ENCODE measurements around the gene PIAS2.
A peak's percentile ranks its signal among the peaks of the same experiment; 100 is the strongest.

Gene PIAS2

DNA sequence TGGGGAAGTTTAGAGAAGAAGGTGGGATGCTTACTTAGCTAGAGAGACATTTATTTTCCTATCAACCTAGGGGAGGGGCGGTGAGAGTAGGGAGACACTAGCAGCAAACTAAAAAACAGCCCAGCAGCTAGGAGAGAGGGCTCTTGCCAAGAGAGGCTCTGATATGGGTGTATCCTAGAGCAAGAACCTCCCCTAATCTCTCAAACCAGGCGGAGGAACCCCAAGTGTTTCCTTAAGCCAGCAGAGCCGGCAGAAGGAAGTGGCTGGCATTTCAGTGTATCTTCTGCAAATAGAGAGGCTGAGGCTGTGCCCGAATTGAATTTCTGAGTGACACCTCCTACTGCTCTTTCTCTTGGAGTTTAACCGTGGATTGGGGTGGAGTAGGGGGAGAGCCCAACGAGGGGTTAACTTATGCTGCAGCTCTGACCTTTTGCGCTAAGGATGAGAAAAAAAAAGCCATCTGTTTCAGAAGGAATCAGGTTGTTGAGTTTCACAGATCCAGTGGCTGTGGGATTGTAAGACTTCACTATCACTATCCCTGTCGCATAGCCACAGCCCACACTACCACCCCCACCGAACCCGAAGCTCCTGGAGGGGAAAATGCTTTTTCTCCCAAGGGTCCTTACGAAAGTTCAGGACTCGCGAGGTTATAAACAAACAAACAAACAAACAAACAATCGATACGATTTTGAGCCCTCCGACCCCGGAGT, 161.8 kb downstream of the PIAS2 start:
- H3K9me3 ChIP-seq, result peaks cover 24% of the 10 kb centered on the region
- peak overlapping the region; percentile 79 for H3K4me2 ChIP-seq
- H3K9ac ChIP-seq, result peak overlapping the region; percentile 74; the same call in 1 of the 2 replicates
- H4K20me1 ChIP-seq, result no peaks in the 10 kb centered on the region
- peak overlapping the region; percentile 78; the same call in 1 of the 2 replicates for H3K27ac ChIP-seq
- no peak for TF ChIP-seq Cebpa-rat (IDR thresholded peaks at IDR 0.05)
- H3K4me3 ChIP-seq, result peak overlapping the region; percentile 72
- 0 out of 2 replicates have a peak, but pooled peaks cover 3% of the 10 kb centered on the region for H3K36me3 ChIP-seq
- peaks cover 30% of the 10 kb centered on the region for H3K4me1 ChIP-seq
- H3K27me3 ChIP-seq, result no peaks in the 10 kb centered on the region

DNA sequence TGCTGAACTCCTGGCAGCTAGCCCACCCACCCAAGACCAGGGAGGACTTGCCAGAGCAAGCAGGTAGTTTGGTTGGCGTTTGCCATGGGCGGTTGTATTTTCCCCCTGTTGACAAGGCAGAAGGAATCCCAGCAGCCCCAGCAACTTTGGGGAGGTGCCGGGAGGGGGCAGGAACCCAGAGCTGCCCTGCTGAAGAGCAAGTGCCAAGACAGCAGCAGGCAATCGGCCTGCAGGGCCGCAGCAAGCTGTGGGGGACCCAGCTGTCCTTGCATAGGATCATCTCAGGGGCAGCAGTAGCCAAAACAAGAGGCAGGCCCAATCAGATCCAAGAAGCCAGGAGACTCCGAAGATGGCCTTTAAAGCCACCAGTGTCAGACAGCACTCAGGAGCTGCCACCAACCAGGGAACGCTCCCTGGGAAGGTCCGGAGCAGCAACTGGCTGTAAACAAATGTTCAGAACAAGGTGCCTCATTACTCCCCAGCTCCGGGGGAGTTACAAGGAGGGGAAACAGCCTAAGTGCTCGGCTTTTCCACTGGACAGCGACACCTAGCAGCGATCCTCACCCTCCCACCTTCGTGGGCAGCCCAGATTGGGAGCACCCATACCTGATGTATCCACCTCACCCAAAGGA, 162.5 kb downstream of the PIAS2 start:
- TF ChIP-seq Cebpa-rat (IDR thresholded peaks at IDR 0.05), result no peak
- Histone ChIP-seq H3K36me3 (0 out of 2 replicates have a peak, but pooled peaks cover 3% of the 10 kb centered on the region), H3K4me3 (peak overlapping the region; percentile 72), H3K9me3 (peaks cover 24% of the 10 kb centered on the region), H3K4me1 (peaks cover 30% of the 10 kb centered on the region), H3K27ac (peak overlapping the region; percentile 78), H3K9ac (peak overlapping the region; percentile 74; the same call in 1 of the 2 replicates), H3K4me2 (peak overlapping the region; percentile 79), H3K27me3 (no peaks in the 10 kb centered on the region), H4K20me1 (no peaks in the 10 kb centered on the region)

DNA sequence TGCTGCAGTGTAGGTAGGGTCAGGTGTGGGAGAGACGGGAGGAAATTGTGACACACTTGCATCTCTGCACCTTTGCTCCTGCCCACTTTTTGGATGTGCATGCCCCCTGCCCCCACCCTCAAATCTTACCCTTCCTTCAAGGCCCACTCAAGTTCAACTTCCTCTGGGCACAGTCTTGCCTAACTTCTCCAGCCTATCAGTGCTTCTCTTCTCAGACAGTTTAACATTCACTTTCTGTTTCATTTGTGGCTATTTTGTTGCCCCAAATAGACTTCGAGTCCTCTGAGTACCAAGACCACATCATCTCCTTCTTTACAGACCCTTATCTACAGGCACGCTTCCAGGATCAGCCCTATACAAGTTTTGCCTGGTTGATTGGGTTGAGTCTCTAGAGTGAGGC, 163.1 kb downstream of the PIAS2 start:
- TF ChIP-seq Cebpa-rat (IDR thresholded peaks at IDR 0.05), result peak; percentile 58
- peak overlapping the region; percentile 79 for H3K4me2 ChIP-seq
- H3K27ac ChIP-seq, result peak overlapping the region; percentile 78
- no peaks in the 10 kb centered on the region for H3K27me3 ChIP-seq
- peaks cover 24% of the 10 kb centered on the region for H3K9me3 ChIP-seq
- H3K4me1 ChIP-seq, result peaks cover 30% of the 10 kb centered on the region
- H4K20me1 ChIP-seq, result no peaks in the 10 kb centered on the region
- peak overlapping the region; percentile 74; the same call in 1 of the 2 replicates for H3K9ac ChIP-seq
- peak overlapping the region; percentile 72; the same call in 1 of the 2 replicates for H3K4me3 ChIP-seq
- 0 out of 2 replicates have a peak, but pooled peaks cover 3% of the 10 kb centered on the region for H3K36me3 ChIP-seq

Data from BLaER1 (cell line).